GM18909 (cell line): ENCODE data around the gene PDGFC.

ENCODE experiments used
- ATAC-seq: cut with Tn5 transposase; IDR thresholded peaks from one replicate; pipeline ENCODE4 v1.9.1; 2021; ENCODE audit warnings: mild to moderate bottlenecking; ENCODE audit not compliant: unreplicated experiment, poor library complexity

PDGFC gene

GRCh38 chr4:156865451-156865850 is 106.1 kb downstream of the PDGFC start:
- no peak for ATAC-seq

- ATAC-seq = no peak
These were observed 113.5 kb downstream of the PDGFC start for GRCh38 chr4:156858071-156858470.

GRCh38 chr4:156838761-156839160 is 132.8 kb downstream of the PDGFC start:
- no peak for ATAC-seq

- ATAC-seq = no peak
These were observed 133.8 kb downstream of the PDGFC start for GRCh38 chr4:156837625-156838345.

- ATAC-seq = no peak
These were observed 138.7 kb downstream of the PDGFC start for GRCh38 chr4:156832886-156833285.

GRCh38 chr4:156830351-156830750 is 141.2 kb downstream of the PDGFC start:
- no peak for ATAC-seq

- ATAC-seq = no peak
These were observed 142.3 kb downstream of the PDGFC start for GRCh38 chr4:156829201-156829873.

- ATAC-seq = no peak
These were observed 144.1 kb downstream of the PDGFC start for GRCh38 chr4:156827519-156827918.

GRCh38 chr4:156825074-156825473 is 146.5 kb downstream of the PDGFC start:
- ATAC-seq = no peak

- no peak for ATAC-seq
These were observed 147.0 kb downstream of the PDGFC start for GRCh38 chr4:156824451-156825060.

GRCh38 chr4:156820931-156821330 is 150.7 kb downstream of the PDGFC start:
- ATAC-seq = no peak

GRCh38 chr4:156816360-156816755 is 155.2 kb downstream of the PDGFC start:
- ATAC-seq = no peak

GRCh38 chr4:156815717-156816359 is 155.8 kb downstream of the PDGFC start:
- ATAC-seq = no peak

- no peak for ATAC-seq
These were observed 159.6 kb downstream of the PDGFC start for GRCh38 chr4:156811963-156812362.

- ATAC-seq = no peak
These were observed 160.3 kb downstream of the PDGFC start for GRCh38 chr4:156811286-156811685.

- no peak for ATAC-seq
These were observed 165.9 kb downstream of the PDGFC start for GRCh38 chr4:156805696-156806095.

GRCh38 chr4:156803056-156803455 is 168.5 kb downstream of the PDGFC start:
- no peak for ATAC-seq

- no peak for ATAC-seq
These were observed 171.1 kb downstream of the PDGFC start for GRCh38 chr4:156800463-156800862.

GRCh38 chr4:156799121-156799589 is 172.4 kb downstream of the PDGFC start:
- no peak for ATAC-seq

GRCh38 chr4:156798438-156798837 is 173.2 kb downstream of the PDGFC start:
- no peak for ATAC-seq

- ATAC-seq = no peak
These were observed 174.4 kb downstream of the PDGFC start for GRCh38 chr4:156797206-156797605.
